G401.6 (cell line): ENCODE measurements around the gene CRKL.

Source experiments
- FAIRE-seq: peaks from 2 replicates; lab custom pipeline; 2012; peaks lifted over from hg19 to GRCh38; lab: Jason Lieb, UNC

The CRKL gene

DNA sequence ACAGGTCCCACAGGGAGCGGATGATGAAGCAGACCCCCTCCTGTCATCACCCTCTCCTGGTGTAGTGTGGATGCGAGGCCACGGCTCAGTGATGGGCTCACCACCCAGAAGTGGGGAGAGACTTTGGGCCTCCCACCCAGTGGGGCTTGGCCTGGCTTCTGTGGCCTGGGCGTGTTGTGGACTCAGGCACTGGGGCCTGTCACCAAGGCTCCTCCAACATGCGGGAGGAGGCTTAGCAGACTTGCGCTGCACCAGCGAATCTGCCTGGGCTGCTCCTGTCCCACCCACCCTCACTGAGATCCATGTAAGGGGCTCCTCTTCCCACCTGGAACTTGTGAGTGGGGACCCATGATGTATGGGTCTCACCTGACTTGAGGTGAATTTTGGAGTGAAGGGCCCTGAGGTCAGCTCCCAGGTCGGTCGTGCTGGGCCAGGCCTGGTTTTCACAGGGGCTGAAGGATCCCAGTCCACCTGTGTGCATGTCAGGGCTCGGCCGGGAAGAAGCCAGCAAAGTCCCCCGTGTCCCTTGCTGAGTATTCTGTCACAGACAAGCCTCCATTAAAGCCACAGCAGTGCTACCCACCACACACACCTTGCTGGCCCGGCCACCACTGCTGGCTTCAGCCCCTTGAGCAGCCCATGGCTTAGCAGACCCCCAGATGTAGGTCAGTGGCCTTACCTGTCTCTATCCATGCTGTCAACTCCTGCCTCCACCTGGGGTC is 80.5 kb downstream of the CRKL start:
- no peak for FAIRE-seq

DNA sequence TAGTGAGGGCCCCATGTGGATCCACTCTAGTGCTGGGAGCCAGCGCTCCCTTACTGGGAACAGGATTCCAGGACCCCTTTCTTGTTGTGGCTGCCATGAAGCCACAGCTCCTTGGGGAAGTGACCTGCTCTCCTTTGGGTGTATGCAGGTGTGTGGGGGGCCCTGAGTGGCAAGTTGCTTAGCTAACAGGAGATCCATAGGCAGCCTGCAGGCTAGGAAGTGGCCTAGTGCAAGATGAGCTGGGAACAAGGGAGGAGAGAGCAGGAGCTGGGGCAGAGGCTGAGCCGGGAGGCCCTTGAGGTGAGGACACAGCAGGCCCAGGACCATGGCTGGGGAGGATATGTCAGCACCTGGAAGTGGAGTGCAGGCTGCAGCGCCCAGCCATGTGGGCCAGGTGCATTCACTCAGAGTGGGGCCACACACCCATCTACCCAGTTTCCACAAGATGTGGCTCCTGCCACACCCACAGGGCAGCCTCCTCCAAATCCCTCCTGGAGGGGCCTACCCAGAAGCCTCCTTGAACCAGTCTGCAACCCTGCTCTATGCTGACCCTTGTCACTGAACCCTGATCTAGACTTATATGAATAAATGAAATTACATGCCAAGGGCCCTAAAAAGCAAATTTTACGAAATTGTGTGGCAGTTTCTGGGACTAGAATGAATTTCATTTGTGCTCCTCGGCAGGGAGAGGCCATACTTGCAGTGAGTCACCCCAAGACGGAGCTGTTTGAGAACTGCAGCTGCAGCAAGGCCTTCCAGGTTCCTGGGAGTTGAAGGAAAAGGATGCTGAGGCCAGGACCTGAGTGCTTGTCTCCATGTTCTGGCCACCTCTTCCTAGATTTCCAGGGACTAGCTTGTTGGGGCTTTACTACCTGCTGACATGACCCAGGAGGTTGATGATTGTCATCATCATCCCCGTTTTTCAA is 81.5 kb downstream of the CRKL start:
- FAIRE-seq = no peak

- no peak for FAIRE-seq
These were observed 82.4 kb downstream of the CRKL start for GRCh38 chr22:20999350-21000206.

- no peak for FAIRE-seq
These were observed 83.2 kb downstream of the CRKL start for GRCh38 chr22:21000207-21000986.

DNA sequence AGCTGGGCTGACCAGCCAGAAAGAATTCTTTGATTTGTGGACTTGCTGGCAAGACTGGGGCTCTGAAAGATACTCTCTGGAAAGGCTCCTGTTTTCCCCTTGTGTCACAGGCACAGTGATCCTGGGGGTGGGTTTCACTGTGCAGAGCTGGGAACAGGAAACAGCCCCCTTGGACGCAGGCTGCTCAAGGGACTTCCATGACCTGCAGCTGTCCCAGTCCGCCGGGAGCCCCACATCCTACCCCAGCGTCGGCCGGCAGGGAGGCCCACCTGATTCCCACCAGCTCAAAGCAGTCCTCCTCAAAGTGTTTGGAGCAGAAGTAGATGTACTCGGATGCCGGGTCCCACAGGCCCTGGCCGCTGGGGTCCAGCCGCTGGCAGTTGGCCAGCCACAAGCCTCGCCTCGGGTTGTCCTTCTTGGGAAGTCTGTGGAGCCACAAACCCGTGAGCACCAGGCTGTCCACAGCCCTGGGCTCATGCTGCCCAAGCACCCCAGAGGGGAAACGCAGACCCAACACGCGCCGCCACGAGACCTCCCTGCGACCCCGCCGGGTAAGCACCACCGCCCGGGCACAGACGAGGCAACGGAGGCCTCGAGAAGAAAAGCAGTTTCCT is 83.9 kb downstream of the CRKL start:
- FAIRE-seq = no peak

DNA sequence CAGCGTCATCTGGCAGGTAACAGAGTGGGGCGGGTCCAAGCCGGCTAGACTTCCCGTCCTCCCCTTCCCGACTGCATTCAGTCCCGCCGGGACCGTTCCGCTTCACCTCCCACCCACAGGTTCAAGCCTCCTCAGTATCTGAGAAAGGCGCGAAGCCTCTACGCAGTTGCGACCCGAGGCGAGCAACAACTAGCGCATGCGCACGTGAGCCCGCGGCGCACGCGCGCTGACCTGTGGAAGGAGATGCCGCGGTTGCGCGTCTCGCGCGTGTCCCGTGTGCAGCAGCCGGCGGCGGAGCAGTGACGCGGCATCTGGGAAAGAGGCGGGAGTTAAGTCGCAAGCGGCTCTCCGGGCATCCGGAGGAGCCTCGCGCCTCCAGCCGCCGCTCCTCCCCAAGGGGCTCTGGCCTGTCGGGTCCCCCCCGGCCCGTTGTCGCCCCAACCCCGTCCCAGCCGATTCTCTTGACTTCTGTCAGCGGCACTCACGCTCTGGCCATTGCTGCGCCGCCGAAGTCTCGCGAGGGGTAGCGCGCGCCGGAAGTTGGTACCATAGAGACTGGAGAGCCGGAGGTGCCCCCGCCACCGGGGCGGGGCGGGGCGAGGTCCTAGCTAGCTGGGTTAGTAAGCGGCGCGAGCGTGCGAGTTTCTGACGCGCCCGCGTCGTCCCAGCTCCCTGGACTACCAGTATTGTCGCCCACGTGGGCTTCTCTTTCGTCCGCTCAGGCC is 84.6 kb downstream of the CRKL start, which contains the start of gene THAP7:
Gene THAP7 (minus strand): TSS at position 518 of the 725 bp plus-strand sequence. CDS start 207 bp downstream, at position 311.
- peak; percentile 48 for FAIRE-seq
